ENCODE results near the gene GPR89B.
"Not testable (repeated sequence)": the region's sequence is repeated elsewhere in the genome, so short reads cannot be mapped to it uniquely, and the experiment has no call there.

GRCh38 chr1:147993400-147993799, 65.2 kb downstream of the GPR89B start:
- TF ChIP-seq CTCF (IDR thresholded peaks at IDR 0.05; ENCODE audit: low read length); EZH2 (IDR thresholded peaks at IDR 0.05; ENCODE audit: borderline replicate concordance, low read length): not testable (repeated sequence)
